ENCODE results near the gene PNPLA7. TPM values are rescaled to one million over a fixed set of nuclear protein-coding genes. Genes with fewer than 3 reads are reported as not detected.

The PNPLA7 gene
- total RNA-seq (2022; extraction: Qiagen RNA extraction; ENCODE audit: low read depth): 0.63 to 1.2 TPM (median 0.83 TPM) in 5 replicates

GRCh38 chr9:137550231-137550621 is at the start of gene PNPLA7:
Gene PNPLA7, minus strand, starts transcription at chr9:137550402. Its CDS starts 205 bp downstream, at chr9:137550197.

GRCh38 chr9:137590469-137591383 is 40.5 kb upstream of the PNPLA7 start, which contains the start of gene ZMYND19:
Gene ZMYND19, minus strand, starts transcription at chr9:137590512. Its CDS starts 249 bp downstream, at chr9:137590263.

GRCh38 chr9:137578518-137579258 is 28.5 kb upstream of the PNPLA7 start, which contains the start of gene DPH7:
Gene DPH7, minus strand, starts transcription at chr9:137578925. Its CDS starts 148 bp downstream, at chr9:137578777.

GRCh38 chr9:137551264-137552021 is 1.2 kb upstream of the PNPLA7 start, which contains the start of gene MRPL41:
Gene MRPL41, plus strand, starts transcription at chr9:137551879. Its CDS starts 203 bp downstream, at chr9:137552082.

GRCh38 chr9:137459152-137459600 is 91.0 kb downstream of the PNPLA7 start, which contains the start of gene NSMF:
Gene NSMF, minus strand, starts transcription at chr9:137459334. Its CDS starts 232 bp downstream, at chr9:137459102.

GRCh38 chr9:137441289-137441934 is 108.8 kb downstream of the PNPLA7 start, which contains the start of gene ENTPD8:
Gene ENTPD8, minus strand, starts transcription at chr9:137441357. Its CDS starts 3,072 bp downstream, at chr9:137438285.

GRCh38 chr9:137422604-137423513 is 127.3 kb downstream of the PNPLA7 start, which contains the start of the genes EXD3 and NOXA1:
Gene EXD3, minus strand, starts transcription at chr9:137423162. Its CDS starts 27,805 bp downstream, at chr9:137395357.
Gene NOXA1, plus strand, starts transcription at chr9:137423393. Its CDS starts 137 bp downstream, at chr9:137423530.

Other genes starting within 250 kb of the PNPLA7 start
- 3.5 to 5.6 TPM (median 5.4 TPM) in 5 replicates for gene NRARP, start 248.1 kb downstream of the PNPLA7 start, total RNA-seq (2022; extraction: Qiagen RNA extraction; ENCODE audit: low read depth)
- 5.5 to 6.9 TPM (median 6.3 TPM) in 5 replicates for gene EXD3, start 127.2 kb downstream of the PNPLA7 start, total RNA-seq (2022; extraction: Qiagen RNA extraction; ENCODE audit: low read depth)
- gene NOXA1, start 127.0 kb downstream of the PNPLA7 start, total RNA-seq (2022; extraction: Qiagen RNA extraction; ENCODE audit: low read depth): 0.66 to 1.7 TPM (median 1.4 TPM) in 5 replicates
- gene ENTPD8, start 109.0 kb downstream of the PNPLA7 start, total RNA-seq (2022; extraction: Qiagen RNA extraction; ENCODE audit: low read depth): 0.13 to 0.40 TPM (median 0.24 TPM) in 5 replicates
- gene NSMF, start 91.1 kb downstream of the PNPLA7 start, total RNA-seq (2022; extraction: Qiagen RNA extraction; ENCODE audit: low read depth): 30.8 to 44.9 TPM (median 41.4 TPM) in 5 replicates
- gene MRPL41, start 1.5 kb upstream of the PNPLA7 start, total RNA-seq (2022; extraction: Qiagen RNA extraction; ENCODE audit: low read depth): 39.5 to 86.1 TPM (median 78.7 TPM) in 5 replicates
- 24.3 to 29.5 TPM (median 27.4 TPM) in 5 replicates for gene DPH7, start 28.5 kb upstream of the PNPLA7 start, total RNA-seq (2022; extraction: Qiagen RNA extraction; ENCODE audit: low read depth)
- 39.3 to 55.6 TPM (median 51.0 TPM) in 5 replicates for gene ZMYND19, start 40.1 kb upstream of the PNPLA7 start, total RNA-seq (2022; extraction: Qiagen RNA extraction; ENCODE audit: low read depth)
- gene ARRDC1, start 55.3 kb upstream of the PNPLA7 start, total RNA-seq (2022; extraction: Qiagen RNA extraction; ENCODE audit: low read depth): 20.8 to 29.0 TPM (median 24.6 TPM) in 5 replicates
- 34.9 to 47.4 TPM (median 43.7 TPM) in 5 replicates for gene EHMT1, start 68.6 kb upstream of the PNPLA7 start, total RNA-seq (2022; extraction: Qiagen RNA extraction; ENCODE audit: low read depth)

Measured in A549 treated with DMSO at 1 μM for 4 hours (cell line).